ENCODE measurements around the gene COL23A1. TPM values are rescaled to one million over a fixed set of nuclear protein-coding genes. Genes with fewer than 3 reads are reported as not detected.

The COL23A1 gene
- total and polyA plus RNA-seq, 2 of the 13 experiments (the other 11 are each of a cell fraction or from before 2014, with no cell fraction given), result not detected

DNA sequence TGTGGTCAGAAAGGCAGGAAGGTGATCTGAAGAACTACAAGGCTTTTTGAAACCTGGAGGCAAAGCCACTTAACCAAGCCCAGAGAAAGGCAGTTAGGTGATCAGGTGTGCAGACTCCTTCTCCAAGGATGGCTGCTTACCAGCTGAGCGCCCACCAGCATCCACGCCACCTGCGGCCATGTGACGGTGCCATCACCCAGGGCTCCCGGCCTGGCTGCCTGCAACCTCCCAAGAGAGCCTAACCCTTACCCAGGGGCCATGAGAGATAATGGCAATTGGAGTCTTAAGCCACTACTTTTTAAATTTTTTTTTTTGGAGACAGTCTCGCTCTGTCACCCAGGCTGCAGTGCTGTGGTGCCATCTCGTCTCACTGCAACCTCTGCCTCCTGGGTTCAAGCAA lies 324.4 kb downstream of the COL23A1 start:
- Histone ChIP-seq H3K27me3 (ENCODE audit: control insufficient read depth in 1 of 2, insufficient read depth in 2 of 2, low read length in 2 of 2) (peaks cover 3 to 12% of the 10 kb centered on the region in 2 experiments; a peak in 3 of 5 replicates), H4K20me1 (ENCODE audit: insufficient read depth, low read length) (no peaks in the 10 kb centered on the region), H3K79me2 (ENCODE audit: insufficient read depth, low read length) (no peaks in the 10 kb centered on the region), H3K27ac (ENCODE audit: extremely low read length, insufficient read depth, low read length) (no peak overlapping the region), H3K4me3 (replicated peaks in 1 of 3; ENCODE audit: insufficient read depth in 1 of 3, low read depth in 2 of 3, low read length in 3 of 3) (no peak overlapping the region), H3K36me3 (replicated peaks in 1 of 2; ENCODE audit: control insufficient read depth in 1 of 2, insufficient read depth in 2 of 2, low read length in 2 of 2) (no peaks in the 10 kb centered on the region), H3K9ac (ENCODE audit: insufficient read depth, low read depth, low read length) (no peak overlapping the region), H3K4me1 (ENCODE audit: insufficient read depth, low read length) (no peaks in the 10 kb centered on the region), H3K4me2 (ENCODE audit: low read depth, low read length) (no peak overlapping the region), H2AFZ (ENCODE audit: low read length) (no peak overlapping the region), H3K9me3 (ENCODE audit: low read length) (no peaks in the 10 kb centered on the region)
- no peak for FAIRE-seq
- intact Hi-C loops (cut with micrococcal nuclease; ENCODE audit: unreplicated experiment), result no loop called here
- 5% methylated on average over 3 of the region's 7 CpGs for WGBS (ENCODE audit: low lambda C conversion rate)
- ChIA-PET CTCF (ENCODE audit: low intra/inter-chr PET ratio, low total read pairs) (no interaction called here), POLR2A (no interaction called here)
- in situ Hi-C loops (cut with HindIII; ENCODE audit: extremely low pct_ligation_motif_present, low pct_unique_long_range_greater_than_20kb), result no loop called here
- no peak for DNase-seq (ENCODE audit: low spot score)
- ATAC-seq, result no peak
- BruUV-seq (replicated peaks), result no TSS peak
- TF ChIP-seq ZNF3 (CRISPR knock-in tag; IDR thresholded peaks at IDR 0.05) (no peak), CENPX (CRISPR knock-in tag; IDR thresholded peaks at IDR 0.05) (no peak), PATZ1 (CRISPR knock-in tag; IDR thresholded peaks at IDR 0.05) (no peak), ZNF318 (CRISPR knock-in tag; IDR thresholded peaks at IDR 0.05) (no peak), ZNF30 (CRISPR knock-in tag; IDR thresholded peaks at IDR 0.05) (no peak), STAG1 (CRISPR knock-in tag; IDR thresholded peaks at IDR 0.05) (no peak), RELA (CRISPR knock-in tag; IDR thresholded peaks at IDR 0.05) (no peak), NFE2L2 (IDR thresholded peaks at IDR 0.05; ENCODE audit: low read length) (no peak), TBL1XR1 (IDR thresholded peaks at IDR 0.05; ENCODE audit: borderline replicate concordance, low read length, partially characterized antibody) (no peak), ELF3 (CRISPR knock-in tag; IDR thresholded peaks at IDR 0.05) (no peak), HDAC2 (CRISPR knock-in tag; IDR thresholded peaks at IDR 0.05) (no peak), ZFY (CRISPR knock-in tag; IDR thresholded peaks at IDR 0.05) (no peak)
- TF ChIP-seq, protein P1, sequence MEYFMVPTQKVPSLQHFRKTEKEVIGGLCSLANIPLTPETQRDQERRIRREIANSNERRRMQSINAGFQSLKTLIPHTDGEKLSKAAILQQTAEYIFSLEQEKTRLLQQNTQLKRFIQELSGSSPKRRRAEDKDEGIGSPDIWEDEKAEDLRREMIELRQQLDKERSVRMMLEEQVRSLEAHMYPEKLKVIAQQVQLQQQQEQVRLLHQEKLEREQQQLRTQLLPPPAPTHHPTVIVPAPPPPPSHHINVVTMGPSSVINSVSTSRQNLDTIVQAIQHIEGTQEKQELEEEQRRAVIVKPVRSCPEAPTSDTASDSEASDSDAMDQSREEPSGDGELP (IDR thresholded peaks at IDR 0.05; ENCODE audit: borderline replicate concordance, low read depth), result no peak
- TF ChIP-seq, protein P2, sequence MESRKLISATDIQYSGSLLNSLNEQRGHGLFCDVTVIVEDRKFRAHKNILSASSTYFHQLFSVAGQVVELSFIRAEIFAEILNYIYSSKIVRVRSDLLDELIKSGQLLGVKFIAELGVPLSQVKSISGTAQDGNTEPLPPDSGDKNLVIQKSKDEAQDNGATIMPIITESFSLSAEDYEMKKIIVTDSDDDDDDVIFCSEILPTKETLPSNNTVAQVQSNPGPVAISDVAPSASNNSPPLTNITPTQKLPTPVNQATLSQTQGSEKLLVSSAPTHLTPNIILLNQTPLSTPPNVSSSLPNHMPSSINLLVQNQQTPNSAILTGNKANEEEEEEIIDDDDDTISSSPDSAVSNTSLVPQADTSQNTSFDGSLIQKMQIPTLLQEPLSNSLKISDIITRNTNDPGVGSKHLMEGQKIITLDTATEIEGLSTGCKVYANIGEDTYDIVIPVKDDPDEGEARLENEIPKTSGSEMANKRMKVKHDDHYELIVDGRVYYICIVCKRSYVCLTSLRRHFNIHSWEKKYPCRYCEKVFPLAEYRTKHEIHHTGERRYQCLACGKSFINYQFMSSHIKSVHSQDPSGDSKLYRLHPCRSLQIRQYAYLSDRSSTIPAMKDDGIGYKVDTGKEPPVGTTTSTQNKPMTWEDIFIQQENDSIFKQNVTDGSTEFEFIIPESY (CRISPR knock-in tag; IDR thresholded peaks at IDR 0.05), result no peak
